Head of caudate nucleus (tissue), 42 donors: ENCODE data around the gene HERC6.
A peak's percentile ranks its signal among the peaks of the same experiment; 100 is the strongest.
"Not testable (repeated sequence)": the region's sequence is repeated elsewhere in the genome, so short reads cannot be mapped to it uniquely, and the experiment has no call there.

Source experiments
- DNase-seq, 42 donors: peaks; one replicate each; pipeline versions ENCODE4 v3.0.0 to v3.0.0-alpha.2; 2020 to 2021; ENCODE audit warnings: mixed read lengths in 7 of 42
- intact Hi-C: fragments of 100-400 bp; cut with DNase I; formaldehyde crosslinking; loops from one replicate; pipeline ENCODE4 v1.15.0; 2022

Gene HERC6

DNA sequence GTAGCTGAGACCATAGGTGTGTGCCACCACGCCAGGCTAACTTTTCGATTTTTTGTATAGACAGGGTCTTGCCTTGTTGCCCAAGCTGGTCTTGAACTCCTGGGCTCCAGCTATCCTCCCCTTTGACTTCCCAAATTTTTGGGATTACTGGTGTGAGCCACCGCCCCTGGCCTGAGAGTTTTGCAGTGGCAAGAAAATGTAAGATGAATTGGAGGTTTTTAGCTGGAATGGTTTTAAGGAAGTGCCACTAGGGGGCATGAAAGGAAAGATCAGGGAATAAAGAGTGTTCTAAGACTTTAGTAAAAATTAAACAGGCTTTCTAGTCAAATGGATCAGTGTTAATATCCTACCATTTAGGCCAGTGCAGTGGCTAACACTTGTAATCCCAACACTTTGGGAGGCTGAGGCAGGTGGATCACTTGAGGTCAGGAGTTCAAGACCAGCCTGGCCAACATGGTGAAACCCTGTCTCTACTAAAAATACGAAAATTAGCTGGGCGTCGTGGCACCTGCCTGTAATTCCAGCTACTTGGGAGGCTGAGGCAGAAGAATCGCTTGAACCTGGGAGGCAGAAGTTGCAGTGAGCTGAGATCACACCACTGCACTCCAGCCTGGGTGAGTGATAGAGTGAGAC, 9.4 kb upstream of the HERC6 start:
- intact Hi-C loops: loop anchor here (5.0 kb wide), 1 partner anchor 137 kb away; no protein-coding TSS in a partner anchor
- peak in 15 of 42 donors; percentile 10 to 53 (median 30) for DNase-seq

DNA sequence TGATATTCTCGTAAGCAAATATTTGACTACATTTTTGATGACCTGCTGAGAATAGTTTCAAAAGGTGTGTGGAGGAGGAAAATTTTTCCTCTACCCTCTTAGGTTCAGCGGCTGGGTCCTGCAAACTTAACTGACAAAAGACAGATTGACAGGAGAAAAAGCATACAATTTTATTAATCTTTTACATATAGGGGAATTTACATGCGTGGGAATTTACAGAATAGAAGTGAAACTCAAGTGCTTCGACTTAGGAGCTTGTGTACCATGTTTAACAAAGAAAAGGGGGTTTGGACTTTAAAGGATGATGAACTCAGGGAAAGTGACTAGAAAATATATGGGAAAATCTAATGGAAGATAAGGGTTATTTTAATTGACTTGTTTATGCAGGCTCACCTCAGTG, 2.5 kb downstream of the HERC6 start:
- no peak for DNase-seq
- intact Hi-C loops: no loop called here

DNA sequence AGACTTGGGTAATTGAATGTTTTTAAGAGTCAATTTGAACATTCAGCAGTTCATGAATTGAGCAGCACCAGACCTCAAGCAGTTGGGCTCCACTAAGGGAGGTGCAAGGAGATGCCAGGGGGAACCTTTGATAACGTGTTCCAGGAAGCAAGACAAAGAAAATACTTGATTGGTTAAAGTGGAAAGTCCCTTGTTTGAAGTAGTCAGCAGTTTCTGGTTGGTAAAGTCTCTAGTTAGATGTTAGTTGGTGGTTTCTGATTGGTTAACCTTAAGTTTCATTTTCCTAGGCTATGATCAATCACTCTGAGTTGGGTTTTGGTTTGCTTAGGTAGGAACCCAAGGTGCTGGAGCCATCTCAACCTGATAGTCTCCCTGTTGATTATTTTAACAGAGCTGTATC, 4.0 kb downstream of the HERC6 start:
- intact Hi-C loops: no loop called here
- DNase-seq: no peak

DNA sequence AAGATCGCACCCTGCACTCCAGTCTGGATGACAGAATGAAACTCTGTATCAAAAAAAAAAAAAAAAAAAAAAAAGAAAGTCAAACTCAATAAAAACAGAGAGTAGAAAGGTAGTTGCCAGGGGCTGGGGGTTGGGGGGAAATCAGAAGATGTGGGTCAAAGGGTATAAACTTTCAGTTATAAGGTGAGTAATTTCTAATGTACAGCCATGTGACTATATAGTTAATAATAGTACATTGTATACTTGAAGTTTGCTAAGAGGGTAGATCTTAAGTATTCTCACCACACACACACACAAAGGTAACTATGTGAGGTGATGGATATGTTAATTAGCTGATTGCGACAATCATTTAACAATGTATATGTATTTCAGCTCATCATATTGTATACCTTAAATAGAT, 11.5 kb downstream of the HERC6 start:
- intact Hi-C loops: no loop called here
- DNase-seq: no peak

DNA sequence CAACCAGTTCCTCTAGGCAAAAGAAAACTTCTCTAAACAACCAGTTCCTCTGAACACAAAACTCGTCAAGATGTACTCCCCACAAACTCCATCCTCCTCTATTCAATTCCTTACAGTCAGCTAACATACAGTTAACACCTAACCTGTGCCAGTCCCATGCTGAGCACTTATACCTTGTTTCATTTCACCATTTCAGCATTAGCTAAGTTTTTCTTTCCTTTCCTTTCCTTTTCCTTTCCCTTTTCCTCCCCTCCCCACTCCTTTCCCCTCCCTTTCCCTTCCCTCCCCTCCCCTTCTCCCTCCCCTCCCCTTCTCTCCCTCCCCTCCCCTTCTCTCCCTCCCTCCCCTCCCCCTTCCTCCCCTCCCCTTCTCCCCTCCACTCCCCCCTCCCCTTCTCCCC, 13.1 kb downstream of the HERC6 start:
- no peak for DNase-seq
- intact Hi-C loops: no loop called here

DNA sequence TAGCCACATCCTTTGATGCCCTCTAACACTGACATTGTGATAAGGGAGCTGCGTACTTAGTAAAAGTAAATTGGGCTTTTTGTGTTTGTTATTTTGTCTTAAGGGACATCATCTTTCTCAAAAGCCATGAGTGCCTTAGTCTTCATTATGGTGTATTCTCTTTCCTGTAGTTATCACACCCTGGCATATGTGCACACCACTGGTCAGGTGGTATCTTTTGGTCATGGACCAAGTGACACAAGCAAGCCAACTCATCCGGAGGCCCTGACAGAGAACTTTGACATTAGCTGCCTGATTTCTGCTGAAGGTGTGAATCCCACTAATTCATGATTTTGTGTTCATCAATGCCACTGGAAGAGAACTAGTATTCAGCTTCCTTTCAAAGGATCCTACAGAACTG, 18.0 kb downstream of the HERC6 start:
- DNase-seq: no peak
- intact Hi-C loops: no loop called here

DNA sequence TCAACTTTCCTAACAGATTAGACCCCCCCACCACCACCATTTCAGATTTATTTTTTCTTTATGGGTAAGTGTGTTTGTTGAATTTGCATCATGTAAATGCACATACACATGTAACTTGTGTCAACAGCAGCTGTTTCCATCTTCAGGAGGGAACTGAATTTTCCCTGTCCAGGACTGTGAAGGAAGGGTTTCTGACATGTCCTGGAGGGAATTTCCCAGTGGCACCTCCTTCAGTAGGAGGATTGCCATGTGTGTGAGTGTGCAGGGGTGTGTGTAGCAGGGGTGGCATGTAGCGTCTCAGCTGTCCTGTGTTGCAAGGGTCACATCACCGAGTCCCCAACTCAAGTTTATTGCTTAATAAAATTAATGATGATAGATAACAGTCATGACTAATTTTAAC, 19.7 kb downstream of the HERC6 start:
- no peak for DNase-seq
- intact Hi-C loops: no loop called here

DNA sequence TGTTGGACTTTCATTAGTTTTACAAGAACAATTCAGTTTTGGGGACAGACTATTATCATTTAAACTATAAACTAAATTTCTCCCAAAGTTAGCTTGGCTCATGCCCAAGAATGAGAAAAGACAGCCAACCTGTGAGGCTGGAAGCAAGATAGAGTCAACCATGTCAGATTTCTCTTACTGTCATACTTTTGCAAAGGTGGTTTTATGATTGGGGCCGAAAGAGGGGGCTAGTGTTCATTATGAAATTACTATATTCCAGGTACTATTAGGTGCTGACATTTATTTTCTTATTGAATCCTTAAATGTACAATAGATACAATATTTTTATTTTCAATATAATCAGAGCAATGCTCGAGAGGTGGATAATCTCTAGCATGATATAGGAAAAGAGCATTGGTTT, 30.6 kb downstream of the HERC6 start:
- intact Hi-C loops: no loop called here
- no peak for DNase-seq

DNA sequence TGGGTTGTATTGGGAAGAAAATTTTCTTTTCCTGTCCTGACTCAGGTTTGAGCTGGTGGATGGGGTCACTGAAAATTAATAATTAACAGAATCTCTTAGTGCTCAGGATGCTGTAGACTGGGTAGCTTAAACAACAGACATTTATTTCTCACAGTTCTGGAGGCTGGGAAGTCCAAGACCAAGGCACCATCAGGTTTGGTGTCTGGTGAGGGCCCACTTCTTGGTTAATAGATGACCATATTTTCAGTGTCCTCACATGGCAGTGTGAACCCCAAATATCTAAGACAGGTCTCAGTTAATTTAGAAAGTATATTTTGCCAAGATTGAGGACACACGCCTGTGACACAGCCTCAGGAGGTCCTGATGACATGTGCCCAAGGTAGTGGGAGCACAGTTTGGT, 31.1 kb downstream of the HERC6 start:
- no peak for DNase-seq
- intact Hi-C loops: no loop called here

DNA sequence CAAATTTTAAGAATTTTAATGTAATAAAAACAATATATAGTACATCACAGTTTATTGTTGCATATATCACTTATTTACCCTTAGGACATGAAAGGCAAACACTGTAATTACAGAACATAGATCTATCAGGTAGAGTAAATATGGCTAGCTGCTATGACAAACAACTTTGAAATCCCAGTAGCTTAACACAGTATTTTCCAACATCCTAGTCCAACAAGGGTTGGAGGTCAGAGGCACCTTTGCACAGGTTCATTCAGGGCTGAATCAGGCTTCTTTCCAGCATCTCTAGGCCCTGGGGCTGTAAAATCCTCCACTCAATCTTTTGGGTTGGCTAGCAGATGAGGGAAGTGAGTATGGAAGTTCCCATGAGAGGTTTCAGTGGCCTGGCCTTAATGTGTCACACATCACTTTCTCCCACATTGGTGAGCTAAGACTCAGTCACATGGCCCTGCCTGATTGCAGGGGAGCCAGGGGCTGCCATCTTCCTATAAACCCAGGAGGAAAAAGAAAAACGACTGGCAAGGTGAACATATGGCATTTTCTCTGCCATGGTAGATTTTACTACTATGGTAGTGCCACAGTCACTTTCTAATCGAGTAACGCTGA, 32.9 kb downstream of the HERC6 start:
- intact Hi-C loops: no loop called here
- DNase-seq: no peak

DNA sequence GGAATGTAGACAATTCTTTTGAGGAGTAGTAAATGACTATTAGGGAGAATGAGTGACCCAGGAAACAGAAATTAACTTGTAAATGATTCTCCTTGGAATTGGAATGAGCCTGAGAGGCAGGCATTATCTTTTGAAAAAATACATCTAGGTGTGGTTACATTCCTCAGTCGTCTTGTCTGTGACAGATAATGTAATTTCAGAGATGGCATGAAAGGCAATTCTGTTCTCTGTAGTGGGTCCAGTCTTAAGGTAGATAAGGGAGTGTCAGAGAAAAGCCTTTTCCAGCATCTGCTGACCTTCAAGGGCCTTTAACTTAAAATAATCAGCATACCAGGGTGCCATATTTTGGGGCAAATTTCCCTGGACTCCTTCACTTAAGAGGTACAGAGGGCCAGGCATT, 35.1 kb downstream of the HERC6 start:
- intact Hi-C loops: no loop called here
- DNase-seq: no peak

DNA sequence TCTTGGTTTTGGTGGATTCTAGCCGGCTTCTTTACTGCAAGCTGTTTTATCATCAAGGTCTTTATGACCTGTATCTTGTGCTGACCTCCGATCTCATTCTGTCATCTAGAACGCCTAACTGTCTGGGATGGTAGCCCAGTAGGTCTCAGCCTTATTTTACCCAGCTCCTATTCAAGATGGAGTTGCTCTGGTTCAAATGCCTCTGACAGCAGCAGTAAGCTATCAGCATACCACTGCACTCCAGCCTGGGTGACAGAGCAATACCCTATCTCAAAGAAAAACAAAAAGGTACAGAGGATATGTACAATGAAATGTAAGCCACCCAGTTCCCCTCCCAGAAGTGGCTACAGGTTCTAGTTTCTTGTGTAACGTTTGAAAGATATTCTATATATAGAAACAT, 36.1 kb downstream of the HERC6 start:
- no peak for DNase-seq
- intact Hi-C loops: no loop called here

DNA sequence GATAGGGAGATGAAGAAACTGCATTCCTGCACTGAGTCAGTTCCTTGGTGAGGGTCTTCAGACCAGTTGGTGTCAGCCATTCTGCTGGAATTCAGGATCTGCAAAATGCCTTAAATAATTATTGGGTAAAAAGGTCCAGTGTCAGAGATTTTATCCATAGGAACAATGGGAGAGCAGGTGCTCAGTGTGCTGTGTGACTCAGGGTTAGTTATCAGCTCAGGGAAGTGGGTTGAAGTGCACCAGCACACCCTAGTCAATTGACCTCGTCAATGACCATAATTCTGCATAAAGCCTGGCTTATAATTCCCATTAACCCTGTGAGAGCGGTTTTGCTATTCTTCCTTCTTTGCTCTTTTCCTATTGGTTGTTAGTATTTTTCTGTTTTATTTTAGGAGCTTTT, 37.3 kb downstream of the HERC6 start:
- intact Hi-C loops: no loop called here
- DNase-seq: no peak

DNA sequence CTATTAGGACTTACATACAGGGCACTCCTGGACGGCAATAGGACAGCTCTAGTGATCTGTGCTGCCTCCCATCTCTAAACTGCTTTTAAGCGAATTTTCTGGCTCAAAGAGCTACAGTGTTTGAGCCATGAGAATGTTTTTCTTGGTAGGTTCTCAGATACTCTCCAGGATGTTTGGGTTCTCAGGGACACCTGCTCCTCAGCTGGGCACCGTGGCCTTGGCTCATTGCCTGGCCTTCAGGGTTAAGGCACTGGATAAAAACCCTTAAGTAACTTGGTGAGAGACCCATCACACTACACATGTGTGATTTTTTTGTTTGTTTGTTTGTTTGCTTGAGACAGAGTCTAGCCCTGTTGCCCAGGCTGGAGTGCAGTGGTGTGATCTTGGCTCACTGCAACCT, 39.8 kb downstream of the HERC6 start:
- intact Hi-C loops: no loop called here

DNA sequence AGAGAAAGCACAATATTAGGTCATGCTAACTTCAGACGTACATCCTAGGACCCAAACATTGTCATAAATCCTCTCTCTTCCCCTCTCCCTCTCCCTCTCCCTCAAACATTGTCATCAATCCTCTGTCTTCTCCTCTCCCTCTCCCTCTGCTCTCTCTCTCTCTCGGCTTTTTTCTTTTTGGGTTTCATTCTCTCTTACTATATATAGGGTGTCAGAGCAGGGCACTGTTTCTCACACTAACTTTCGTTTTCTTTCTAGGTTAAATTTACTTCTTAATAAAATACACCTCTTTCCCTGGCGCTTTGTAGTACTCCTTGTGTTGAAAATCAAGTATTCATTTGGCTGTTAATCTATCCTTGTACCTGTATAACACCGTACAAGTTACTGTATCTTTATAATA, 41.2 kb downstream of the HERC6 start:
- intact Hi-C loops: no loop called here
- no peak for DNase-seq

More for the DNA sequence above, 39.8 kb downstream of the HERC6 start:
- no peak for DNase-seq

DNA sequence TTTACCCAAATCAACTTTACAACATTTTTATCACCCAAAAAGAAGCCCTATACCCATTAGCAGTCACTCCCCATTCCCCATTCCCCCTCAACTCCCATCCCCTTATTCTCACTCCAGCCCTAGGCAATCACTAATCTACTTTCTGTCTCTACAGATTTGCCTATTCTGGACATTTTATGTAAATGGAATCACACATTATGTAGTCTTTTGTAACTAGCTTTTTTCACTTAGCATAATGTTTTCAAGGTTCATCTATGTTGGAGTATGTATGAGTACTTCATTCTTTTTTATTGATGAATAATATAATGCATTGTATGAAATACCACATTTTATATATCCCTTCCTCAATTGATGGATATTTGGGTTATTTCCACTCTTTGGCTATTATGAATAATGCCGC, 42.2 kb downstream of the HERC6 start:
- intact Hi-C loops: no loop called here

DNA sequence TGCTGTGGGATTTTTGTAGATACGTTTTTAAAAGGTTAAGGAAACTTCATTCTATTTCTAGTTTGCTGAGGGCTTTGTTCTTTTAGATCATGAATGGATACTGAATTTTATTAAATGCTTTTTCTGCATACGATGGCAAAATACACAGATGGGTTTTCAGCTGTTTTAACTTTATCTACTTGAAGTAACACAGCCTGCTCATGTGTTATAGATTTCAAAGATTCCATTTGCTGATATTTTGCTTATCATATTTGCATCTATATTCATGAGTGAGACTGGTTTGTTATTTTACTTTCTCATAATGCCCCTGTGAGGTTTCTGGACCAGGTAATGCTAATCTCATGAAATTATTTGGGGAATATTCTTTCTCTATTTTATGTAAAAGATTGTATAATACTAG, 43.8 kb downstream of the HERC6 start:
- no peak for DNase-seq
- intact Hi-C loops: no loop called here

More for the DNA sequence above, 42.2 kb downstream of the HERC6 start:
- no peak for DNase-seq

DNA sequence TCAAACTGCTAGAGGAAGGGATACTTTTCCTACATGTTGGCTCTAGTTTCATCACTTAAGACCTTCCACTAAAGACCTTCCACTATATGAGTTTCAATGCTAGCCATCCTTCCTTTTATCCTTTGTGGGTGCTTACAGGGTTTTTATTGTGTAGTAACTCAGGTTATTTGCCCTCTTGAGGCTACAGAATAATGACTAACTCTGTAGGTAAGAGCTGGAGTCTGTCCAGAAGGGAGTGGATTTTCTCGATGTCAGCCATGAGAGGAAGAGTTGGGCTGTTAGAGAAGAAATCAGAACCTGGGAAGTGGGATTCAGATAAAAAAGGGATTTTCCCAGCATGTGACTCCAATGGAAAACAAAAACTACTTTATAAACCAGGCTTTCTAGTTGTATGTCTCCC, 50.7 kb downstream of the HERC6 start:
- intact Hi-C loops: no loop called here
- DNase-seq: no peak

DNA sequence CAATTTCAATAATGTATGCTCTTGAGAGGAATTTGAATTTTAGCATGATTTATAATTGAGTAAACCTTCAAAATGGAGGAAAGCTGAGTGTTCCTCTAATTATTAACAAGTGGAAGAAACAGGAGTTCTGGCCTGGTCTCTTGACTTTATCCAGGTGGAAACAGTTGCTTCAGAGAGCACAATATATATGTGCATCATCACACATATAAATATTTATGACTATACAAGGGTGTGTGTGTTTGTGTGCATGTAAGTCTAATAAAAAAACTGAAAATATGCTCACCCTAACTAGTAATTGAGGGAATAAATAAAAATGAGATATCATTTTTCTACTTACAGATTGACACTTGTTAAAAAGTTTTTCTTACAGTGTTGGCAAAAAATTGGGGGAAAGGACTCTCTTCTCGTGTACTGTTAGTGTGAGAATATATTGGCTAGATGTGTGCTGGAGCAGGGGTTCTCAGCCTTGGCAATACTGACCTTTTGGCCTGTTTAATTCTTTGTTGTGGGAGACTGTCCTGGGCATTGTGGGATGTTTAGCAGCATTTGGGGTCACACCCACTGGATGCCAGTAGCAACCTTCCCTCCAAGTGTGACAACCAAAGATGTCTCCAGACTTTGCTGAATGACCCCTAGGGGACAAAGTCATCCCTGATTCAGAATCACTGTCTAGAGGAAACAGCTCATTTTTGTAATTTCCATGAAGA, 57.5 kb downstream of the HERC6 start:
- intact Hi-C loops: no loop called here
- no peak for DNase-seq

DNA sequence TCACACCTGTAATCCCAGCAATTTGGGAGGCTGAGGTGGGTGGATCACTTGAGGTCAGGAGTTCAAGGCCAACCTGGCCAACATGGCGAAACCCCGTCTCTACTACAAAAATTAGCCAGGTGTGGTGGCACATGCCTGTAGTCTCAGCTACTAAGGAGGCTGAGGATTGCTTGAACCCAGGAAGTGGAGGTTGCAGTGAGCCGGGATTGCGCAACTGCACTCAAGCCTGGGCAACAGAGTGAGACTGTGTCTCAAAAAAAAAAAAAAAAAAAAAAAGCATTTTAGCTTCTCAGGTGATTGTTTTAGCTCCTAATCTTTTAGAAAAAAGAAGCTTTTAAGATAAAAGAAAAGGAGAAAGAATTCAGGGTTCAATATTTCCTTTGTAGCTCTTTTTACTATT, 59.2 kb downstream of the HERC6 start:
- intact Hi-C loops, DNase-seq: not testable (repeated sequence)
